ENCODE data around the gene GPRIN2. TPM values are rescaled to one million over a fixed set of nuclear protein-coding genes. Genes with fewer than 3 reads are reported as not detected.

GPRIN2 gene
- total RNA-seq, 6 donors from 2014 or later, result 39.8 to 91.0 (median 63.2) TPM

- H3K36me3 ChIP-seq, result no peaks in the 10 kb centered on the region
- H3K4me3 ChIP-seq, result no peak overlapping the region
- H3K9me3 ChIP-seq, result no peaks in the 10 kb centered on the region
- DNase-seq, result peak in 1 of 2 donors; percentile 32
- ATAC-seq (ENCODE audit: low FRiP score in 2 of 2), result no peak
- TF ChIP-seq POLR2A (IDR thresholded peaks at IDR 0.05), result no peak
- no peak for TF ChIP-seq POLR2AphosphoS5 (IDR thresholded peaks at IDR 0.05)
- TF ChIP-seq, protein P1, sequence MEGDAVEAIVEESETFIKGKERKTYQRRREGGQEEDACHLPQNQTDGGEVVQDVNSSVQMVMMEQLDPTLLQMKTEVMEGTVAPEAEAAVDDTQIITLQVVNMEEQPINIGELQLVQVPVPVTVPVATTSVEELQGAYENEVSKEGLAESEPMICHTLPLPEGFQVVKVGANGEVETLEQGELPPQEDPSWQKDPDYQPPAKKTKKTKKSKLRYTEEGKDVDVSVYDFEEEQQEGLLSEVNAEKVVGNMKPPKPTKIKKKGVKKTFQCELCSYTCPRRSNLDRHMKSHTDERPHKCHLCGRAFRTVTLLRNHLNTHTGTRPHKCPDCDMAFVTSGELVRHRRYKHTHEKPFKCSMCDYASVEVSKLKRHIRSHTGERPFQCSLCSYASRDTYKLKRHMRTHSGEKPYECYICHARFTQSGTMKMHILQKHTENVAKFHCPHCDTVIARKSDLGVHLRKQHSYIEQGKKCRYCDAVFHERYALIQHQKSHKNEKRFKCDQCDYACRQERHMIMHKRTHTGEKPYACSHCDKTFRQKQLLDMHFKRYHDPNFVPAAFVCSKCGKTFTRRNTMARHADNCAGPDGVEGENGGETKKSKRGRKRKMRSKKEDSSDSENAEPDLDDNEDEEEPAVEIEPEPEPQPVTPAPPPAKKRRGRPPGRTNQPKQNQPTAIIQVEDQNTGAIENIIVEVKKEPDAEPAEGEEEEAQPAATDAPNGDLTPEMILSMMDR (IDR thresholded peaks at IDR 0.05), result no peak
- TF ChIP-seq EP300 (IDR thresholded peaks at IDR 0.05), result no peak
- H3K27ac ChIP-seq, result no peak overlapping the region
- peaks cover 8 to 19% (median 12%) of the 10 kb centered on the region in 4 donors for H3K4me1 ChIP-seq
- H3K27me3 ChIP-seq, result peaks cover 0 to 23% (median 13%) of the 10 kb centered on the region in 4 donors
- WGBS, 2 donors, result 62 to 75% methylated on average over 9 of the region's 9 CpGs
These were observed 2.1 kb upstream of the GPRIN2 start for GRCh38 chr10:46558392-46559185.

- H3K27me3 ChIP-seq, result peaks cover 0 to 23% (median 13%) of the 10 kb centered on the region in 4 donors
- peaks cover 8 to 19% (median 12%) of the 10 kb centered on the region in 4 donors for H3K4me1 ChIP-seq
- TF ChIP-seq, protein P1 (IDR thresholded peaks at IDR 0.05), result no peak
- TF ChIP-seq POLR2A (IDR thresholded peaks at IDR 0.05) (no peak), POLR2AphosphoS5 (IDR thresholded peaks at IDR 0.05) (no peak), EP300 (IDR thresholded peaks at IDR 0.05) (no peak)
- H3K27ac ChIP-seq, result no peak overlapping the region
- no peak overlapping the region for H3K4me3 ChIP-seq
- ATAC-seq (ENCODE audit: low FRiP score in 2 of 2), result no peak
- no peak for DNase-seq
- no peaks in the 10 kb centered on the region for H3K36me3 ChIP-seq
- H3K9me3 ChIP-seq, result no peaks in the 10 kb centered on the region
- WGBS, 2 donors, result 18 to 24% methylated on average over 1 of the region's 1 CpG
These were observed 1.6 kb upstream of the GPRIN2 start for GRCh38 chr10:46558122-46558391.

GRCh38 chr10:46557319-46558121 is 1.1 kb upstream of the GPRIN2 start:
- WGBS, 2 donors, result 87 to 88% methylated on average over 33 of the region's 33 CpGs
- H3K4me1 ChIP-seq, result peaks cover 8 to 19% (median 12%) of the 10 kb centered on the region in 4 donors
- H3K36me3 ChIP-seq, result no peaks in the 10 kb centered on the region
- H3K4me3 ChIP-seq, result no peak overlapping the region
- peaks cover 0 to 23% (median 13%) of the 10 kb centered on the region in 4 donors for H3K27me3 ChIP-seq
- peak; percentile 21 to 90 for DNase-seq
- H3K27ac ChIP-seq, result no peak overlapping the region
- ATAC-seq (ENCODE audit: low FRiP score in 2 of 2), result no peak
- H3K9me3 ChIP-seq, result no peaks in the 10 kb centered on the region
- no peak for TF ChIP-seq POLR2A (IDR thresholded peaks at IDR 0.05)
- no peak for TF ChIP-seq POLR2AphosphoS5 (IDR thresholded peaks at IDR 0.05)
- TF ChIP-seq EP300 (IDR thresholded peaks at IDR 0.05), result no peak

DNA sequence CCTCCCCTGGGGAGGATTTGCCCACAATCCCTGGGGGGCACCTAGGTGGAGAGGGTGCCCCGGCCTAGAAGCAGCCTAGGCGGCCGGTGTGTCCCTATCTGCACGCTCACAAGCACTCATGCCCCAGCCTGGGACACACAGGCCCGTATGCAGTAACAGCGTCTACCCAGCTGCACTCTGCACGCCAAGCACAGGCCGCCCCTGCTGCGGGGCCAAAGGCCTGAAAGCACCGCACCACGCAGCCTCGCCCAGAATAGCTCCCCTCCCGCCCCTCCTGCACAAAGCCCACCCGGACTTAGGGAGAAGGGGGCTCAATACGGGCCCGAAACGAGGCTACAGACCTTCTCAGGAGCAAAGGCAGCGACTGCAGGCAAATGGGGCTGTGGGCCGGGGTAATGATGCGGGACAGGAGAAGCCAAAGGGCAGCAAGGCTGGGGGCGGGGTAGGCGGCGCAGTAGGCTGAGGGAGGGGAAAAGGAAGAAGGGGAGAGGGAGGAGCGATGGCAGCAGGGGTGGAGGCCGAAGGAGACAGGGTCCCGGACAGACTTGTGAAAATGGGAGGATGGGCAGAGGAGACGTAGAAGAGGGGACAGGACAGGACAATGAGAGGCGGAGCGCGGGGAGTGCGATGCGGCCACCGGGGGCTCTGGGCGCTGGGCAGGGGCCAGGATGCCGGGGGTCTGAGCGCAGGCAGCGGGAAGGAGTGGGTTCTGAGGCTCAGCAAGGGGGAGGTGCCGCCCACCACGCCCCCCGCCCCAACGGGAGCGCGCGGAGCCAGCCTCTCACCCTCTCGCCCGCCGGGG is 544 bp downstream of the GPRIN2 start:
- Histone ChIP-seq H3K4me3 (peak overlapping the region; percentile 11 to 62 (median 53)), H3K4me1 (peaks cover 8 to 19% (median 12%) of the 10 kb centered on the region in 4 donors), H3K36me3 (no peaks in the 10 kb centered on the region), H3K27ac (peak overlapping the region; percentile 61 to 82 (median 77)), H3K9me3 (no peaks in the 10 kb centered on the region), H3K27me3 (peaks cover 0 to 23% (median 13%) of the 10 kb centered on the region in 4 donors)
- ATAC-seq (ENCODE audit: low FRiP score in 2 of 2) (peak; percentile 9 to 24), DNase-seq (peak; percentile 63 to 88)
- TF ChIP-seq, protein P1 (IDR thresholded peaks at IDR 0.05), result no peak
- TF ChIP-seq EP300 (IDR thresholded peaks at IDR 0.05) (no peak), POLR2AphosphoS5 (IDR thresholded peaks at IDR 0.05) (no peak), POLR2A (IDR thresholded peaks at IDR 0.05) (no peak)
- WGBS, 2 donors, result 21 to 27% methylated on average over 41 to 47 of the region's 47 CpGs
